Activated naive CD4-positive, alpha-beta T cell treated with Interleukin-2 at 50 U/mL for 16 hours (primary cell): ENCODE data around the gene TLN1.

ENCODE experiments used
- DNase-seq: peaks from one replicate; pipeline ENCODE4 v3.0.0-alpha.2; 2020

Gene TLN1

GRCh38 chr9:35705372-35705771 lies 26.6 kb downstream of the TLN1 start:
- DNase-seq: no peak

- no peak for DNase-seq
Measured at GRCh38 chr9:35703906-35704672, 27.9 kb downstream of the TLN1 start.

- DNase-seq: no peak
Measured at GRCh38 chr9:35702696-35703095, 29.3 kb downstream of the TLN1 start.

- no peak for DNase-seq
Measured at GRCh38 chr9:35700942-35701341, 31.1 kb downstream of the TLN1 start.

GRCh38 chr9:35700031-35700430 lies 32.0 kb downstream of the TLN1 start:
- DNase-seq: no peak

GRCh38 chr9:35698231-35698630 lies 33.8 kb downstream of the TLN1 start:
- no peak for DNase-seq

GRCh38 chr9:35697486-35697885 lies 34.5 kb downstream of the TLN1 start:
- DNase-seq: no peak

- DNase-seq: peak; percentile 59
Measured at GRCh38 chr9:35696520-35697215, 35.3 kb downstream of the TLN1 start.

- no peak for DNase-seq
Measured at GRCh38 chr9:35695943-35696401, 36.0 kb downstream of the TLN1 start.

GRCh38 chr9:35691757-35692301 lies 40.2 kb downstream of the TLN1 start:
- no peak for DNase-seq

- DNase-seq: no peak
Measured at GRCh38 chr9:35691334-35691650, 40.7 kb downstream of the TLN1 start.

GRCh38 chr9:35690614-35691333 lies 41.2 kb downstream of the TLN1 start:
- peak; percentile 42 for DNase-seq

- DNase-seq: no peak
Measured at GRCh38 chr9:35690294-35690613, 41.7 kb downstream of the TLN1 start.

- no peak for DNase-seq
Measured at GRCh38 chr9:35689542-35690293, 42.3 kb downstream of the TLN1 start, which contains the start of gene TPM2. TPM2 (minus strand) TSS chr9:35689925; CDS start chr9:35689817, 108 bp downstream.

GRCh38 chr9:35688558-35689541 lies 43.1 kb downstream of the TLN1 start:
- no peak for DNase-seq

GRCh38 chr9:35687972-35688557 lies 43.9 kb downstream of the TLN1 start:
- DNase-seq: no peak

- no peak for DNase-seq
Measured at GRCh38 chr9:35687306-35687705, 44.7 kb downstream of the TLN1 start.

GRCh38 chr9:35686222-35687203 lies 45.5 kb downstream of the TLN1 start:
- DNase-seq: no peak

- no peak for DNase-seq
Measured at GRCh38 chr9:35685506-35685905, 46.5 kb downstream of the TLN1 start.

GRCh38 chr9:35684921-35685320 lies 47.1 kb downstream of the TLN1 start:
- no peak for DNase-seq
